ENCODE results near the gene DLG1. TPM values are rescaled to one million over a fixed set of nuclear protein-coding genes. Genes with fewer than 3 reads are reported as not detected.

The DLG1 gene
- polyA plus RNA-seq, 1 experiment = 58.9 TPM

GRCh38 chr3:197125636-197126035, 172.8 kb downstream of the DLG1 start:
- Histone ChIP-seq H3K27me3 (ENCODE audit: control insufficient read depth, insufficient read depth, low read length) (no peaks in the 10 kb centered on the region), H3K27ac (ENCODE audit: low read depth, low read length) (no peak overlapping the region), H3K4me3 (ENCODE audit: low read depth, low read length) (no peak overlapping the region), H3K9me3 (ENCODE audit: control insufficient read depth, insufficient read depth, low read length) (no peaks in the 10 kb centered on the region)
- POLR2A ChIA-PET = no interaction called here
- no peak for TF ChIP-seq CTCF (IDR thresholded peaks at IDR 0.05; ENCODE audit: low read depth, low read length)
- no peak for DNase-seq (ENCODE audit: low read depth, low spot score)
- CTCF ChIA-PET = no interaction called here

GRCh38 chr3:197124713-197125112, 173.7 kb downstream of the DLG1 start:
- DNase-seq (ENCODE audit: low read depth, low spot score) = no peak
- H3K27me3 ChIP-seq (ENCODE audit: control insufficient read depth, insufficient read depth, low read length) = no peaks in the 10 kb centered on the region
- H3K9me3 ChIP-seq (ENCODE audit: control insufficient read depth, insufficient read depth, low read length) = no peaks in the 10 kb centered on the region
- no peak overlapping the region for H3K27ac ChIP-seq (ENCODE audit: low read depth, low read length)
- CTCF ChIA-PET = no interaction called here
- TF ChIP-seq CTCF (IDR thresholded peaks at IDR 0.05; ENCODE audit: low read depth, low read length) = no peak
- no peak overlapping the region for H3K4me3 ChIP-seq (ENCODE audit: low read depth, low read length)
- POLR2A ChIA-PET = no interaction called here

GRCh38 chr3:197122394-197122793, 176.0 kb downstream of the DLG1 start:
- no peak for DNase-seq (ENCODE audit: low read depth, low spot score)
- Histone ChIP-seq H3K27ac (ENCODE audit: low read depth, low read length) (no peak overlapping the region), H3K9me3 (ENCODE audit: control insufficient read depth, insufficient read depth, low read length) (no peaks in the 10 kb centered on the region), H3K4me3 (ENCODE audit: low read depth, low read length) (no peak overlapping the region), H3K27me3 (ENCODE audit: control insufficient read depth, insufficient read depth, low read length) (no peaks in the 10 kb centered on the region)
- no peak for TF ChIP-seq CTCF (IDR thresholded peaks at IDR 0.05; ENCODE audit: low read depth, low read length)
- POLR2A ChIA-PET = no interaction called here
- CTCF ChIA-PET = no interaction called here

GRCh38 chr3:197117114-197117513, 181.3 kb downstream of the DLG1 start:
- TF ChIP-seq CTCF (IDR thresholded peaks at IDR 0.05; ENCODE audit: low read depth, low read length) = no peak
- no peak overlapping the region for H3K4me3 ChIP-seq (ENCODE audit: low read depth, low read length)
- H3K9me3 ChIP-seq (ENCODE audit: control insufficient read depth, insufficient read depth, low read length) = no peaks in the 10 kb centered on the region
- ChIA-PET CTCF (no interaction called here), POLR2A (no interaction called here)
- H3K27ac ChIP-seq (ENCODE audit: low read depth, low read length) = no peak overlapping the region
- DNase-seq (ENCODE audit: low read depth, low spot score) = no peak
- H3K27me3 ChIP-seq (ENCODE audit: control insufficient read depth, insufficient read depth, low read length) = no peaks in the 10 kb centered on the region

GRCh38 chr3:197114007-197114406, 184.4 kb downstream of the DLG1 start:
- H3K27me3 ChIP-seq (ENCODE audit: control insufficient read depth, insufficient read depth, low read length) = no peaks in the 10 kb centered on the region
- DNase-seq (ENCODE audit: low read depth, low spot score) = no peak
- H3K27ac ChIP-seq (ENCODE audit: low read depth, low read length) = no peak overlapping the region
- ChIA-PET POLR2A (no interaction called here), CTCF (no interaction called here)
- H3K4me3 ChIP-seq (ENCODE audit: low read depth, low read length) = no peak overlapping the region
- TF ChIP-seq CTCF (IDR thresholded peaks at IDR 0.05; ENCODE audit: low read depth, low read length) = no peak
- H3K9me3 ChIP-seq (ENCODE audit: control insufficient read depth, insufficient read depth, low read length) = no peaks in the 10 kb centered on the region

Data from AG04450 (cell line).